Activated CD4-positive, alpha-beta T cell treated with anti-CD3 and anti-CD28 coated beads, Interleukin-2, amount 10 ng/mL, durations not matched to agents 24 days and 14 days (primary cell): ENCODE results near the gene MOB1A. TPM values are rescaled to one million over a fixed set of nuclear protein-coding genes. Genes with fewer than 3 reads are reported as not detected.
A peak's percentile ranks its signal among the peaks of the same experiment; 100 is the strongest.
"Not testable (repeated sequence)": the region's sequence is repeated elsewhere in the genome, so short reads cannot be mapped to it uniquely, and the experiment has no call there.

Source experiments
- DNase-seq: peaks from one replicate; pipeline ENCODE4 v3.0.0; 2022
- H3K27ac Mint-ChIP-seq: one replicate; pipeline ENCODE4 v1.8.0; 2022; ENCODE audit warnings: mild to moderate bottlenecking, mixed read lengths
- H3K27me3 Mint-ChIP-seq: one replicate; pipeline ENCODE4 v1.8.0; 2022; ENCODE audit warnings: mixed read lengths
- H3K36me3 Mint-ChIP-seq: one replicate; pipeline ENCODE4 v1.8.0; 2022; ENCODE audit warnings: low read depth, mild to moderate bottlenecking, mixed read lengths
- H3K4me1 Mint-ChIP-seq: one replicate; pipeline ENCODE4 v1.8.0; 2021; ENCODE audit warnings: mixed read lengths
- H3K4me3 Mint-ChIP-seq: one replicate; pipeline ENCODE4 v1.8.0; 2022; ENCODE audit warnings: mild to moderate bottlenecking, moderate library complexity, mixed read lengths
- H3K9me3 Mint-ChIP-seq: one replicate; pipeline ENCODE4 v1.8.0; 2021; ENCODE audit warnings: mixed read lengths
- intact Hi-C: fragments of 100-400 bp; cut with micrococcal nuclease; formaldehyde crosslinking; loops from one replicate; pipeline ENCODE4 v1.15.1; 2023
- total RNA-seq: library from RNA; stranded (reverse); gene quantifications from 2 replicates; pipeline ENCODE4 v1.2.3, GENCODE V29; 2022

The MOB1A gene
- 203 and 204 TPM in 2 replicates for total RNA-seq

DNA sequence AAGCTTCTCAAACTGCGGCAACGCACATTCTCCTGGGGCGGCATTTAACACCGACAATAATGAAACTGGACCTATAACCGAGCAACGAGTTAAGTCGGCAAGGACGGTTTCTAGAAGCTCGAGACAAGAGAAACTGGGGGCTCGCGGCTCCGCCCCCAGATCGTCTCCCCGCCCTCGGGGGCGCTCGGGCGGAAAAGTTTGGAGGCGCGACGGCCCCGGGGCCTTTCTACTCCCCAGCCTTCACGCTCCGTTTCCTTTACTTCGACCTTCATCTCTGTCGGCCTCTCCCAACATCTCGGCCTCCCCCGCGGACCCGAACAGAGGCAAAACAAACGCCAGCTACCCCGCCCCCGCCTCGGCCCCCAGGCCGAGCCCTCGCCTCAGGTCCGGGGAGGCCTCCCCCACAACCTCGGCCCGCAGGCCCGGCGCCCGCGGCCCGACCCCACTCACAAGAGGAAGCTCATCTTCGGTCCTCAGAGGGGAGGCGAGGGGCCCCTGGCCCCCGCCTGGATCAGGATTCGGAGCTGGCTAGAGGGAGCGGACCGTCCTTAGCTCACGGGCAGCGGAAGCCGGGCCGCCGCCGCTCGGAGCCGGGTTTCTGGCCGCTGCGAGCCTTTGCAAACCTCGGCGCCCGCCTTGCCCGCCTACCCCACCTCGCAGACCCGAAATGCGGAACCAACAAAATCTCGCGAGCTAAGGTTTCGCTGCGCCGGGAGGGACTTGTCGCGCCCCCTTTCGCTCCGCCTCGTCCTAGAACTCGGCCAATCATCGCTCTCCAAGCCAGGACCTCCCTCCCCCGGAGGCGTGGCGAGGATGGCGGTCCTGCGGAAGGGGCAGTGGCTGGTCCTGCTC lies at the start of gene MOB1A:
Gene MOB1A, minus strand, starts transcription at position 669 of the 852 bp plus-strand sequence. Its CDS starts 205 bp downstream, at position 464.
- peaks cover 22% of the 10 kb centered on the region for H3K36me3 Mint-ChIP-seq
- DNase-seq = peak; percentile 100
- peak within 1 kb of the TSS; percentile 84 for H3K4me3 Mint-ChIP-seq
- peak within 1 kb of the TSS; percentile 90 for H3K27ac Mint-ChIP-seq
- intact Hi-C loops = loop anchor here (1.0 to 5.0 kb wide), 4 partner anchors 10 to 214 kb away; partner anchors contain the start of genes BOLA3 and MTHFD2
- H3K4me1 Mint-ChIP-seq = peaks cover 43% of the 10 kb centered on the region
- no peaks in the 10 kb centered on the region for H3K27me3 Mint-ChIP-seq
- H3K9me3 Mint-ChIP-seq = no peaks in the 10 kb centered on the region

DNA sequence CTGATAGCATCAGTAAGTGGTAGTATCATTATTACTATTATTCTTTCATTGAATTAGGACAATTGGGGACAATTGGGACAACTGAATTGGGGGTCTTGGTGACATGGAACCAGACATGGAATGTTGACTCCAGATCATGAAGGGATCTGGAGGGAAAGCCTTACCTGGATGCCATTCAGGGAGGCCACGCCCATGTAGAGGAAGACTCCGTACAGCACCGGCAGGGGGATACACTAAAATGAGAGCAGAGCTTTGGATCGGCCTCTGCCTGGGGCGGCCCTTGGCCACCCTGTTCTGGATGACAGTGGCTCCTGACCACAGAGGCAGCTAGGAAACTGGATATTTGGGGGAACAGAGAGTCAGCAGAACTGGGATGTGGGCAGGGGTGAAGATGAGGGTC lies 49.0 kb upstream of the MOB1A start:
- no peaks in the 10 kb centered on the region for H3K27me3 Mint-ChIP-seq
- no peak for DNase-seq
- H3K27ac Mint-ChIP-seq = no peak overlapping the region
- peaks cover 7% of the 10 kb centered on the region for H3K36me3 Mint-ChIP-seq
- peaks cover under 1% of the 10 kb centered on the region for H3K4me1 Mint-ChIP-seq
- no peak overlapping the region for H3K4me3 Mint-ChIP-seq
- intact Hi-C loops = no loop called here
- no peaks in the 10 kb centered on the region for H3K9me3 Mint-ChIP-seq

DNA sequence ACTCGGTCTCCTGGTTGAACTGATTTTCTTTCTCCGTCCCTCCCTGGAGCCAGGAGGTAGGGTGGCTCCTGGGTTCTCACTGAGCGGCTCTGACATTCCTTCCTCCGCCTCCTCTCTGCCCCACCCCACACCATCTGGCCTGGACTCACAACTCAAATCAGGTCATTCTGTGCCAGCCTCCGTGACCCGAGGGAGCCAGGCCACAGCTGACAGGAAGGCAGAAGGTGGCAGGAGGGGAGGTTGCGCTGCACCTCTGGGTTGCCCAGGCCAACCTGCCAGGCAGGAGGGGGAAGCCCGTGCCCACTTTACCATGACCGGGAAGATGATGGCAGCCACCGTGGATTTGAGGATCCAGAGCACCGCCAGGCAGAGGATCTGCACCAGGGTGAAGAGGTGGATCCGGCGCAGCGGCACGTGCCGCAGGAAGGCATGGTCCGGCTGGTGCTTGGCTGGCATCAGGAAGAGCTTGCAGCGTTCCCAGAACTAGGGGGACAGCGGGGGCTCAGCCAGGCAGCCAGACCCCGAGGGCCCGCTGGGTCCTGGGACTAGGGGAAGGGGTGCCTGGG lies 48.1 kb upstream of the MOB1A start:
- Mint-ChIP-seq H3K27me3 (no peaks in the 10 kb centered on the region), H3K4me1 (peaks cover 2% of the 10 kb centered on the region), H3K27ac (no peak overlapping the region), H3K9me3 (no peaks in the 10 kb centered on the region), H3K4me3 (no peak overlapping the region), H3K36me3 (peaks cover 7% of the 10 kb centered on the region)
- intact Hi-C loops = no loop called here
- no peak for DNase-seq

DNA sequence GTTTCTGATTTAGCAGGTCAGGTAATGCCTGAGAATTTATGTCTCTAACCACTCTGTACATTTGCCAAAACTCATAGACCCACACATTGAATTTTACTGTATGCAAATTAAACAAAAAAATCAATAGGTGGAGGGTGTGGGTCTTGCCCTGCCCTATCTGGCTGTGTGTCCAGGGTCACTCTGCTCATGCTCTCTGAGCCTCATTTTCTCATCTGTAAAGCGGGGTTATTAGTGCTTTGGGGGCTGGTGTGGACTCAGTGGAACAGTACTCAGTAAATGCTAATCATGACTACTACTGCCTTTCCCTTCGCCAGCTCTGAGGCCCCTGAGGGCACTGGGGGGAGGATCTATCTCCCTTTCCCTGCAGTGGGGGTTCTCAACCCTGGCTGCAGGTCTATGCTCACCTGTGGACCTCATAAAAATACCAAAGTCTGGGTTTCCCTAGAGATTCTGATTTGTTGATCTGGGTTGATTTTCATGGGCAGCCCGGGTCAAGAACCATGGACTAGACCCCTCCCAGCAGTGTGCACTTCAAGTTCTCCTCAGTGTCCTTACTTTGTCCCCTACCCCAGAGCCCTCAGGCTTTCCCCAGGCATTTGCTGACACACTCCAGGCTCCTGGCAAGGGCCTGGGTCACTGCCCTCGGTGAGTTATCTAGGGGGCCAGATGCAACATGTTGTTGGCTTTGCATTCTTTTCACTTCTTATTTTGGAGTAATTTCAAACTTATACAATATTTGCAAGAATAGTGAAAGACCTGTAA lies 47.2 kb upstream of the MOB1A start:
- Mint-ChIP-seq H3K27me3 (no peaks in the 10 kb centered on the region), H3K9me3 (no peaks in the 10 kb centered on the region), H3K27ac (no peak overlapping the region), H3K4me1 (peaks cover 2% of the 10 kb centered on the region), H3K4me3 (no peak overlapping the region), H3K36me3 (peaks cover 15% of the 10 kb centered on the region)
- intact Hi-C loops = no loop called here
- DNase-seq = no peak

DNA sequence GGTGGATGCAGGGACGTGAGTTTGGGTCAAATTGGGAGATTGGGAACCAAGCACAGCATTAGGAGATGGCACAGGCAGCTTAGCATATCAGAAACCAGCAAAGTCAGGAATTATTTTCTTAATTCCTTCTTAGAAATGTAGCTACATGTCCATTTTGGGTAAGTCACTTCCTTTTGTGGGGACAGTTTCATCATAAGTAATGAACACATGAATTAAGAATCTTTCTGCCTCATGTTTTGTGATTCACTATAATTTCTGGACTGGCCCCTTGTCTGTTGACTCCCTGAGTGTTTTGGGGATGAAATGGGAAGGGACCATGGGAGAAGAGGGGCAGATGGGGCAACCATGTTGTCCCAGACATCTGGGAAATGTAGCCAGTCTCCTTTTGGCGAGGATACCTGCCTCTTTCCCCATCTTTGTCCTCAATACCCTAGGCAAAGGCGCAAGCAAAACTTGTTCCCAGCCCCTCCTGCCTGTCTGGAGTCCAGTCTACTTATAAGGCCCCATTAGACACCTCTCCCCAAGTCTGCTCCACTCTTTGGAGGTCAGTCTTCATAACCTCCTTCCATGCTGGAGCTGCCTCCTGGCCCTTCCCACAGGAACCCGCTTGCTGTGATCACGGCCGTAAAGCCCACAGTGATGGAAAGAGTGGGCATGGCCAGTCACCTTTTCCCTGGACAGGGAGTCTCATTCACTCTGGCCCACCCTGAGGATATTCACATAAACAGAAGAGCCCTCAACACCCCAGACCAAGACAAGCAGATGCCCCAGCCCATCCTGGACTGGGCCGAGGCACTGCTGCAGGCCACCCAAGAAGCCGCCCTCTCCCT lies 45.5 kb upstream of the MOB1A start:
- Mint-ChIP-seq H3K27ac (no peak overlapping the region), H3K4me3 (no peak overlapping the region), H3K4me1 (peaks cover 4% of the 10 kb centered on the region), H3K27me3 (no peaks in the 10 kb centered on the region), H3K9me3 (no peaks in the 10 kb centered on the region), H3K36me3 (peaks cover 25% of the 10 kb centered on the region)
- intact Hi-C loops = no loop called here
- no peak for DNase-seq

DNA sequence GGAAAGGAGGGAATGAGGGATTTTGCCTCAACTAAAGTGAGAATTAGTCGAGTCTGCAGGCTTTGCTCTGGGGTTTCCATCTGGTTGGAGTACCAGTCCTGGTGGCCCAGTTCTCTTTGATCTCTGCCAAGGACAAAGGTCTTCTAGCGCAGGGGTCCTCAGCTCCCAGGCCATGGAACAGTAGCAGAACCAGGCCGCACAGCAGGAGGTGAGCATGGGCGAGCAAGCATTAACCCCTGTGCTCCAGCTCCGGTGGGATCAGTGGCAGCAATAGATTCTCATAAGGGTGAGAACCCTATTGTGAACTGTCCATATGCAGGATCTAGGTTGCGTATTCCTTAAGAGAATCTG lies 43.6 kb upstream of the MOB1A start:
- no peak overlapping the region for H3K4me3 Mint-ChIP-seq
- no peaks in the 10 kb centered on the region for H3K27me3 Mint-ChIP-seq
- peaks cover 5% of the 10 kb centered on the region for H3K4me1 Mint-ChIP-seq
- H3K27ac Mint-ChIP-seq = no peak overlapping the region
- DNase-seq = no peak
- H3K9me3 Mint-ChIP-seq = no peaks in the 10 kb centered on the region
- intact Hi-C loops = no loop called here
- peaks cover 38% of the 10 kb centered on the region for H3K36me3 Mint-ChIP-seq

DNA sequence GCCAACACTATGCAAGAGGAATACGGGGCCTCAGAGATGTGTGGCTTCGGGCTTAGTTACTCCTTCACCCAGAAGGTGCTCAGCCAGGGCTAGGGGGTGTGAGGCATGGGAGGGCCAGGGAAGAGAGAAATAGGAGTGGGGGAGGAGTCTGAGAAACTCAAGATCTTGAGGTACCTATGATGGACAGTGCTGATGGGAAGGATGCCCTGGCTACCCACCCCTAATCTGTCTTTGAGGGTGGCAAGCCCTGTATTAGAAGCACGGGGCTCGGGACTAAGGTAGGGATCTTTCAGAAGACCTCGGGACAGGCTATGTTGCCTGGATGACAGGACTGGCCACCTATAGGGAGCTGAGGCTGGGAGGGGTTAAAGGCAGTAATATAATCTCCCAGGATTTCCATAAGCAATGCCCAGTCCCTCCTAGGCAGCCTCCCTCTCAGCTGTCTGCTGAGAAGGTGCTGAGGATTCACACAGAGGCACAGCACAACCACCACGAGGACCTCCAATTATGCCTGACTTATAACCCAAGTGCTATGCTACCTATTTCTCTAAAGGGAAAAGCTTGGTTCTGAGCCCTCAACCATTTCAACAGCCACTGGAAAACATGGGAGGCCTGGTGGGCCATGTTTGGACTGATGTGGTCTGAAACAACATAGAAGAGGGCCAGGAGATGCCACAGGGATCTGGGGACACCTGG lies 43.1 kb upstream of the MOB1A start:
- Mint-ChIP-seq H3K36me3 (peaks cover 44% of the 10 kb centered on the region), H3K4me1 (peaks cover 5% of the 10 kb centered on the region), H3K27me3 (no peaks in the 10 kb centered on the region), H3K9me3 (no peaks in the 10 kb centered on the region), H3K4me3 (no peak overlapping the region), H3K27ac (no peak overlapping the region)
- intact Hi-C loops = no loop called here
- DNase-seq = no peak

DNA sequence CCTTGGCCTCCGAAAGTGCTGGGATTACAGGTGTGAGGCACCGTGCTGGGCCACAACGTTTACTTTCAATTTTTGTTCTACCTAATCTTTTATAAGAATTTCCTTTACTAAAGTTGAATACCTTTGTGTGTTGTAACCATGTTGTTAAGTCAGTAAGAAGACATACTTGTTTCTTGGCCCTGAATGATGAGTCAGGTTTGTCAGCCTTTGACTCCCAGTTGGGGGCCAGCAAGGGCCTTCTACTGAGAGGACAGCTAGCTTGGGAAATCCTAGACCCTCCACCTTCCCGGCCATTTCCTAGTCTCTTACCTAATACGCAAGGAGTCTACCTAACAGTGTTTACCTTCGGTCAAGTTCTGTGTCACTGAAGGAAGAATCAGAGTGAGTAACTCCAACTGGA lies 42.4 kb upstream of the MOB1A start:
- DNase-seq = no peak
- H3K27ac Mint-ChIP-seq = no peak overlapping the region
- H3K27me3 Mint-ChIP-seq = no peaks in the 10 kb centered on the region
- H3K9me3 Mint-ChIP-seq = no peaks in the 10 kb centered on the region
- no peak overlapping the region for H3K4me3 Mint-ChIP-seq
- peaks cover 5% of the 10 kb centered on the region for H3K4me1 Mint-ChIP-seq
- peaks cover 44% of the 10 kb centered on the region for H3K36me3 Mint-ChIP-seq
- intact Hi-C loops = no loop called here

DNA sequence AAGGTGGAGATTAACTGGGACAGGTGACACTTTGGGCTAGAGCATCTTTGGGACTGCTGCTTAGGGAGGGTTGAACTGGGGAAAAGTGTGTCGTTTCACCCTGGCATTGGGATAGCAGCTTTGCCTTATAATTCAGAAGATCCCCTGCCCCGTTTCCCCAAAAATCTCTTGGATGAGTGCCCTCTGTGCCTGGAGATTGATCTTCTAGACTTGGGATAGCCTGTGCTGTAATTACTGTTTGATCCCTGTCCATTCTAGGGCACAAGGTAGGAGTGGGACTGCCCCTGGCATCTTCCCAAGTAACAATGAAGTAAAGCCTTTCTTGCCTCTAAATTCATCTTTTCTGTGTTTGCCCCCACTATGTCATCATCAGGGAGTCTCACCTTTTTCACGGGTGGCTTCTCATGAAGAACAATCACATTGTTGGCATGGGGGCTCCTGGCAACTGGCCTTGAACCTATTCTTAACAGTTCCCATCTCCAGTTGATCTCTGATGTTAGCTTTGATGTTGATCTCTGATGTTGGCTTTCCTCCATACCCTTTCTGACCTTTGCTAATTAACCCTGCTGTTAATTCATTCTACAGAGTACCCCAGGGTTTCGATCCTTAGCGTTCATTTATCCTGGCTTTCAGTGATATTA lies 41.3 kb upstream of the MOB1A start:
- intact Hi-C loops = no loop called here
- H3K27ac Mint-ChIP-seq = no peak overlapping the region

DNA sequence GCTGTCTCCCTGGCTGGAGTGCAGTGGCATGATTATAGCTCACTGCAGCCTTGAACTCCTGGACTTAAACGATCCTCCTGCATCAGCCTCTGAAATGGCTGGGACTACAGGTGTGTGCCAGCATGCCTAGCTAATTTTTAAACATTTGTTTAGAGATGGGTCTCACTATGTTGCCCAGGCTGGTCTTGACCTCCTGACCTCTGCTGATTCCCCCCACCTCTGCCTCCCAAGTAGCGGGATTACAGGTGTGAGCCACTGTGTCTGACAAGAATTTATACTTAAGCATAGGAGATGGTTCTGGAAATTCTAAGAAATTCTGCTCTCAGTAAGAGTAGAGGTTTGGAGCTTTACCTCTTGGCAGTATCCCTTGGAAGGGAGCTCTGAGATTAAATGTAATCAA lies 38.0 kb upstream of the MOB1A start:
- intact Hi-C loops = no loop called here
- Mint-ChIP-seq H3K9me3 (no peaks in the 10 kb centered on the region), H3K4me3 (no peak overlapping the region), H3K27ac (no peak overlapping the region), H3K4me1 (peaks cover 4% of the 10 kb centered on the region), H3K36me3 (peaks cover 65% of the 10 kb centered on the region), H3K27me3 (no peaks in the 10 kb centered on the region)
- no peak for DNase-seq

More for the DNA sequence above, 41.3 kb upstream of the MOB1A start:
- peaks cover 5% of the 10 kb centered on the region for H3K4me1 Mint-ChIP-seq
- no peaks in the 10 kb centered on the region for H3K9me3 Mint-ChIP-seq
- H3K27me3 Mint-ChIP-seq = no peaks in the 10 kb centered on the region
- H3K4me3 Mint-ChIP-seq = no peak overlapping the region
- no peak for DNase-seq
- peaks cover 50% of the 10 kb centered on the region for H3K36me3 Mint-ChIP-seq

DNA sequence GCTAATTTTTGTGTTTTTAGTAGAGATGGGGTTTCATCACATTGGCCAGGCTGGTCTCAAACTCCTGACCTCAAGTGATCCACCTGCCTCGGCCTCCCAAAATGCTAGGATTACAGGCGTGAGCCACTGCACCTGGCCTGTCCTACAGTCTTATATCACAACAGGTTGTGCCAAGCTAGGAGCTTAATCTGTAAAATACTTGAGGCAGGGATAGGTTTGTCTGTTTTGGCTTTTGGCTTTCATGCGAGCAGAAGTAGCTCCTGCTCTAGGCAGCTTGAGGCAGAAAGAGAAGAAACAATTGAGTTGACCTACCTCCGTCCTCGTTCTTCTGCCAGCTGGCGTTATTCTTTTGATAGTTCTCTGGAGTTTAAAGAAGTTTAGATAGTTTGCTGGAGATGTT lies 37.1 kb upstream of the MOB1A start:
- intact Hi-C loops = not testable (repeated sequence)
- H3K36me3 Mint-ChIP-seq = peaks cover 65% of the 10 kb centered on the region

DNA sequence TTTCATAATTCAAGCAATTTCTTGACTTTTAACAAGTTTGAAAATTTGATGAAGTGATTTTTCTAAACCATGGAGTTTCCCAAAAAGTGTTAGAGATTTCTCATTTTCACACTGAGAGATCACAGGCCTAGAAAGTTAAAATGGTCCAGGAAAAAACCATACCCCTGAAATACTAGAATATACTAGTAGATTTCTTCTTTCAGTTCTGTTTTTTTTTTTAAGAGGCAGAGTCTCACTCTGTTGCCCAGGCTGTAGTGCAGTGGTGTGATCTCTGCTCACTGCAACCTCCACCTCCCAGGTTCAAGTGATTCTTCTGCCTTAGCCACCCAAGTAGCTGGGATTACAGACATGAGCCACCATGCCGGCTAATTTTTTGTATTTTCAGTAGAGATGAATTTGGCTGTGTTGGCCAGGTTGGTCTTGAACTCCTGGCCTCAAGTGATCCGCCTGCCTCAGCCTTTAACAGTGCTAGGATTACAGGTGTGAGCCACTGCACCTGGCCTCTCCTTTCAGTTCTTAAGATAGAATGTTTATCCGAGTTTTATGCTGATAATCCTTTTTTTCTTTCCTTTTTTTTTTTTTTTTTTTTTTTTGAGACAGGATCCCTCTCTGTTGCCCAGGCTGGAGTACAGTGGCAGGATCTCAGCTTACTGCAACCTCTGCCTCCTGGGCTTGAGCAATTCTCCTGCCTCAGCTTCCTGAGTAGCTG lies 34.2 kb upstream of the MOB1A start:
- H3K27me3 Mint-ChIP-seq = no peaks in the 10 kb centered on the region
- no peak for DNase-seq
- H3K9me3 Mint-ChIP-seq = no peaks in the 10 kb centered on the region
- H3K4me1 Mint-ChIP-seq = peaks cover 12% of the 10 kb centered on the region
- H3K4me3 Mint-ChIP-seq = no peak overlapping the region
- no peak overlapping the region for H3K27ac Mint-ChIP-seq
- intact Hi-C loops = no loop called here
- H3K36me3 Mint-ChIP-seq = peaks cover 72% of the 10 kb centered on the region

More for the DNA sequence above, 37.1 kb upstream of the MOB1A start:
- not testable (repeated sequence) for H3K4me1 Mint-ChIP-seq, H3K4me3 Mint-ChIP-seq, DNase-seq, H3K9me3 Mint-ChIP-seq, H3K27me3 Mint-ChIP-seq
- H3K27ac Mint-ChIP-seq = peak overlapping the region; percentile 22
